ENCODE results near the gene TFEB.

DNA sequence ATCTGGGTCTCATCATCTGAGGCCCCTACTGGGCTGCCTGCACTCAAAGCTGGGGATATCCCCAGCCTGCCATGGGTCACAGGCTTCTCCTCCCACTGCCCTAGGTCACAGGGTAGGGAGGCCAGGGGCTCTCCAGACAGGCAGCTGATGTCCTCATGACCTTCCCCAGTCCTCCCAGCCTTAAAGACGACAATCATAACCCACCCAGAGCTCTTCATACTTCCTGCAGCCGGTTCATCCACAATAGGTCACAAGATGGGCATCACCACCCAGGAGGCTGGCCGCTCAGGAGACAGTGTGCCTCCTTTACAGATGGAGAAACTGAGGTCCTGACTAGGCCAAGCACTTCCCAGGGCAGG is 15.2 kb downstream of the TFEB start:
- TF ChIP-seq RAD21 (IDR thresholded peaks at IDR 0.05; ENCODE audit: low read depth), result no peak
- no peak for TF ChIP-seq CEBPB (IDR thresholded peaks at IDR 0.05)
- TF ChIP-seq, protein P1, sequence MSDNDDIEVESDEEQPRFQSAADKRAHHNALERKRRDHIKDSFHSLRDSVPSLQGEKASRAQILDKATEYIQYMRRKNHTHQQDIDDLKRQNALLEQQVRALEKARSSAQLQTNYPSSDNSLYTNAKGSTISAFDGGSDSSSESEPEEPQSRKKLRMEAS (IDR thresholded peaks at IDR 0.05), result no peak
- TF ChIP-seq FOXM1 (IDR thresholded peaks at IDR 0.05; ENCODE audit: borderline replicate concordance, low read depth), result no peak
- TF ChIP-seq ZBTB7A (IDR thresholded peaks at IDR 0.05; ENCODE audit: low read depth), result no peak
- no peak for TF ChIP-seq EGR1 (IDR thresholded peaks at IDR 0.05)
- TF ChIP-seq CREB1 (IDR thresholded peaks at IDR 0.05; ENCODE audit: low read depth), result no peak
- no peak for TF ChIP-seq YY1 (IDR thresholded peaks at IDR 0.05; ENCODE audit: low read depth)
- no peak for TF ChIP-seq NFIC (IDR thresholded peaks at IDR 0.05)
- TF ChIP-seq EP300 (IDR thresholded peaks at IDR 0.05; ENCODE audit: borderline replicate concordance), result no peak
- TF ChIP-seq, protein P2, sequence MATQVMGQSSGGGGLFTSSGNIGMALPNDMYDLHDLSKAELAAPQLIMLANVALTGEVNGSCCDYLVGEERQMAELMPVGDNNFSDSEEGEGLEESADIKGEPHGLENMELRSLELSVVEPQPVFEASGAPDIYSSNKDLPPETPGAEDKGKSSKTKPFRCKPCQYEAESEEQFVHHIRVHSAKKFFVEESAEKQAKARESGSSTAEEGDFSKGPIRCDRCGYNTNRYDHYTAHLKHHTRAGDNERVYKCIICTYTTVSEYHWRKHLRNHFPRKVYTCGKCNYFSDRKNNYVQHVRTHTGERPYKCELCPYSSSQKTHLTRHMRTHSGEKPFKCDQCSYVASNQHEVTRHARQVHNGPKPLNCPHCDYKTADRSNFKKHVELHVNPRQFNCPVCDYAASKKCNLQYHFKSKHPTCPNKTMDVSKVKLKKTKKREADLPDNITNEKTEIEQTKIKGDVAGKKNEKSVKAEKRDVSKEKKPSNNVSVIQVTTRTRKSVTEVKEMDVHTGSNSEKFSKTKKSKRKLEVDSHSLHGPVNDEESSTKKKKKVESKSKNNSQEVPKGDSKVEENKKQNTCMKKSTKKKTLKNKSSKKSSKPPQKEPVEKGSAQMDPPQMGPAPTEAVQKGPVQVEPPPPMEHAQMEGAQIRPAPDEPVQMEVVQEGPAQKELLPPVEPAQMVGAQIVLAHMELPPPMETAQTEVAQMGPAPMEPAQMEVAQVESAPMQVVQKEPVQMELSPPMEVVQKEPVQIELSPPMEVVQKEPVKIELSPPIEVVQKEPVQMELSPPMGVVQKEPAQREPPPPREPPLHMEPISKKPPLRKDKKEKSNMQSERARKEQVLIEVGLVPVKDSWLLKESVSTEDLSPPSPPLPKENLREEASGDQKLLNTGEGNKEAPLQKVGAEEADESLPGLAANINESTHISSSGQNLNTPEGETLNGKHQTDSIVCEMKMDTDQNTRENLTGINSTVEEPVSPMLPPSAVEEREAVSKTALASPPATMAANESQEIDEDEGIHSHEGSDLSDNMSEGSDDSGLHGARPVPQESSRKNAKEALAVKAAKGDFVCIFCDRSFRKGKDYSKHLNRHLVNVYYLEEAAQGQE (IDR thresholded peaks at IDR 0.05; ENCODE audit: low read depth), result no peak
- TF ChIP-seq TEAD4 (IDR thresholded peaks at IDR 0.05), result no peak
- no peak for TF ChIP-seq TAF1 (IDR thresholded peaks at IDR 0.05; ENCODE audit: low read depth)
- TF ChIP-seq TCF12 (IDR thresholded peaks at IDR 0.05; ENCODE audit: low read depth), result no peak

All from Ishikawa (cell line).